GM12878 (cell line): ENCODE results near the gene JRKL. TPM values are rescaled to one million over a fixed set of nuclear protein-coding genes. Genes with fewer than 3 reads are reported as not detected.

Experiments used
- ATAC-seq: fragments of 200-7000 bp; cut with Tn5 transposase; 3 replicates; pipeline ENCODE4 v1.9.1; 2020; ENCODE audit warnings: mild to moderate bottlenecking, moderate library complexity
- BruUV-seq: library from RNA; stranded (reverse); fragments of 400-500 nt; replicated peaks from 2 replicates; lab custom pipeline; 2021; lab: Mats Ljungman, UMichigan
- CTCF ChIA-PET: fragments of 300-600 bp; sonication (Branson Sonifier 250); formaldehyde crosslinking; extraction: SDS; loops from one replicate; lab custom pipeline; 2021; ENCODE audit warnings: inconsistent platforms; lab: Yijun Ruan, JAX
- POLR2A ChIA-PET: fragments of 350-600 bp; formaldehyde crosslinking; extraction: SDS; loops from one replicate; lab custom pipeline; 2021; ENCODE audit warnings: inconsistent platforms; lab: Charles Lee
- RAD21 ChIA-PET: fragments of 300-600 bp; sonication (Branson Sonifier 250); formaldehyde crosslinking; loops from one replicate; lab custom pipeline; 2023; ENCODE audit warnings: antibody characterized with exemption; ENCODE audit not compliant: unreplicated experiment; lab: Charles Lee
- SMC1A ChIA-PET: fragments of 300-600 bp; sonication (Branson Sonifier 250); formaldehyde crosslinking; loops from one replicate; lab custom pipeline; 2023; ENCODE audit not compliant: unreplicated experiment, uncharacterized antibody; lab: Charles Lee
- DNase-seq: peaks from one replicate; pipeline ENCODE4 v3.0.0-alpha.2; 2011; ENCODE audit warnings: low read depth, low spot score
- FAIRE-seq: peaks from 3 replicates; lab custom pipeline; 2011; peaks lifted over from hg19 to GRCh38; lab: Jason Lieb, UNC
- H2AFZ ChIP-seq: 2 replicates; pipeline ENCODE4 v1.6.0; 2011; ENCODE audit warnings: low read depth, low read length, control low read depth; ENCODE audit not compliant: control insufficient read depth
- H3K27ac ChIP-seq: 2 replicates; pipeline ENCODE4 v1.5.1; 2011; ENCODE audit warnings: control low read depth; ENCODE audit not compliant: control insufficient read depth, insufficient read depth
- H3K27me3 ChIP-seq, 2 experiments: replicated peaks in 1 of 2; 2 replicates each; pipeline versions ENCODE4 v1.6.0 to v1.6.1; 2011; ENCODE audit warnings: low read length in 1 of 2; ENCODE audit not compliant: control insufficient read depth in 2 of 2, insufficient read depth in 2 of 2
- H3K36me3 ChIP-seq, 2 experiments: 2 replicates each; pipeline ENCODE4 v1.5.1; 2011; ENCODE audit warnings: low read length in 1 of 2; ENCODE audit not compliant: control insufficient read depth in 2 of 2, insufficient read depth in 2 of 2
- H3K4me1 ChIP-seq: 2 replicates; pipeline ENCODE4 v1.6.1; 2011; ENCODE audit warnings: mild to moderate bottlenecking, low read length, moderate library complexity, mixed read lengths; ENCODE audit not compliant: control insufficient read depth, insufficient read depth
- H3K4me2 ChIP-seq: 2 replicates; pipeline ENCODE4 v1.6.0; 2011; ENCODE audit warnings: control low read depth; ENCODE audit not compliant: control insufficient read depth, insufficient read depth
- H3K4me3 ChIP-seq: fragments of 200-600 bp; sonication (generic); 2 replicates; pipeline ENCODE4 v1.5.1; 2016
- H3K79me2 ChIP-seq: 2 replicates; pipeline ENCODE4 v1.6.0; 2011; ENCODE audit warnings: low read length; ENCODE audit not compliant: control insufficient read depth, insufficient read depth
- H3K9ac ChIP-seq: 2 replicates; pipeline ENCODE4 v1.8.0; 2011; ENCODE audit warnings: low read length, control low read depth, mixed read lengths; ENCODE audit not compliant: control insufficient read depth, insufficient read depth
- H3K9me3 ChIP-seq: replicated peaks from 3 replicates; pipeline ENCODE4 v1.5.1; 2011; ENCODE audit warnings: mild to moderate bottlenecking, low read length; ENCODE audit not compliant: control insufficient read depth, insufficient read depth
- H4K20me1 ChIP-seq: 2 replicates; pipeline ENCODE4 v1.6.0; 2011; ENCODE audit not compliant: control insufficient read depth, insufficient read depth
- BCL11A ChIP-seq: IDR thresholded peaks from 2 replicates; pipeline ENCODE4 v1.6.1; 2011; ENCODE audit warnings: low read depth, low read length
- CBX3 ChIP-seq: fragments of 200-600 bp; sonication (generic); IDR thresholded peaks from 2 replicates; pipeline ENCODE4 v1.6.1; 2016; ENCODE audit warnings: low read depth, borderline replicate concordance
- CHD1 ChIP-seq: IDR thresholded peaks from 2 replicates; pipeline ENCODE4 v1.6.1; 2012; ENCODE audit warnings: low read depth, low read length, improper control_type of control experiment
- ETV6 ChIP-seq, 2 experiments: fragments of 450-650 bp in 1 of 2; IDR thresholded peaks in 1 of 2; conservative IDR thresholded peaks in 1 of 2; 2 replicates each; pipeline ENCODE4 v1.6.1; 2014; ENCODE audit warnings: antibody characterized with exemption in 1 of 2, borderline replicate concordance in 1 of 2, low read depth in 1 of 2, mild to moderate bottlenecking in 1 of 2, moderate library complexity in 1 of 2
- EZH2 ChIP-seq: IDR thresholded peaks from 2 replicates; pipeline ENCODE4 v1.6.1; 2012; ENCODE audit warnings: low read depth, mild to moderate bottlenecking, control low read depth, inconsistent platforms, low read length, borderline replicate concordance; ENCODE audit not compliant: control insufficient read depth
- IKZF1 ChIP-seq: fragments of 450-650 bp; conservative IDR thresholded peaks from 2 replicates; pipeline ENCODE4 v1.6.1; 2017; ENCODE audit warnings: antibody characterized with exemption, mild to moderate bottlenecking
- IKZF2 ChIP-seq, 2 experiments: fragments of 450-650 bp; IDR thresholded peaks; 2 replicates each; pipeline ENCODE4 v1.6.1; 2017; ENCODE audit warnings: mild to moderate bottlenecking in 2 of 2, moderate library complexity in 2 of 2
- MYB ChIP-seq: fragments of 150-350 bp; IDR thresholded peaks from 2 replicates; pipeline ENCODE4 v1.6.1; 2014; ENCODE audit warnings: mild to moderate bottlenecking, low read depth, low read length, borderline replicate concordance
- PRDM15 ChIP-seq: fragments of 450-650 bp; formaldehyde crosslinking; IDR thresholded peaks from 2 replicates; pipeline ENCODE4 v1.4.0; 2020; ENCODE audit warnings: mild to moderate bottlenecking, moderate library complexity
- RAD21 ChIP-seq: IDR thresholded peaks from 2 replicates; pipeline ENCODE4 v1.6.1; 2011; ENCODE audit warnings: mild to moderate bottlenecking, low read depth, low read length, moderate library complexity; ENCODE audit not compliant: insufficient read depth
- RAD51 ChIP-seq: fragments of 450-650 bp; IDR thresholded peaks from 2 replicates; pipeline ENCODE4 v1.6.1; 2016; ENCODE audit warnings: moderate library complexity, mild to moderate bottlenecking, inconsistent platforms
- SUPT20H ChIP-seq: IDR thresholded peaks from 2 replicates; pipeline ENCODE4 v1.6.1; 2011; ENCODE audit warnings: low read depth, mild to moderate bottlenecking, low read length, moderate library complexity, borderline replicate concordance; ENCODE audit not compliant: control insufficient read depth
- YY1 ChIP-seq: IDR thresholded peaks from 2 replicates; pipeline ENCODE4 v1.6.1; 2011; ENCODE audit warnings: low read depth, mild to moderate bottlenecking, low read length
- WGBS: methylation state at CpG from one replicate; pipeline ENCODE4 v1.1.6; 2016; ENCODE audit warnings: low lambda C conversion rate; ENCODE audit not compliant: insufficient replicate concordance, insufficient coverage; ENCODE audit errors: missing lambda C conversion rate; 5-methylcytosine and 5-hydroxymethylcytosine counted together
- in situ Hi-C: fragments of 300-500 bp; cut with MboI; formaldehyde crosslinking; loops from 9 replicates; pipeline ENCODE4 v1.14.3; 2018; ENCODE audit warnings: mixed read lengths
- intact Hi-C: fragments of 100-400 bp; cut with micrococcal nuclease; formaldehyde crosslinking; loops from one replicate; pipeline ENCODE4 v1.14.2; 2022; ENCODE audit not compliant: unreplicated experiment
- polyA plus RNA-seq, 11 experiments: library from polyadenylated mRNA; depleted of rRNA in 4 of 11; unstranded in 6 of 11; stranded (reverse) in 5 of 11; fragments of >200 nt; fragmentation: Nextera tagmentation in 4 of 11; fragmentation: Illumina TruSeq in 1 of 11; extraction: Ambion mirVana in 4 of 11; extraction: Trizol in 1 of 11; gene quantifications; 1 replicate in 1 of 11; 2 replicates in 10 of 11; pipeline versions ENCODE4 v1.2.1 to v1.2.3, GENCODE V29; 2011 to 2016; ENCODE audit warnings: inconsistent platforms in 2 of 11, missing spikeins in 2 of 11, low read depth in 1 of 11
- total RNA-seq, 4 experiments: library from RNA; depleted of rRNA in 3 of 4; stranded (reverse); fragments of >200 nt in 3 of 4; fragmentation: Illumina TruSeq in 1 of 4; extraction: Trizol in 1 of 4; gene quantifications; 2 replicates each; pipeline versions ENCODE4 v1.2.1 to v1.2.3, GENCODE V29; 2013 to 2021
- TF ChIP-seq, protein P1 (sequence below): fragments of 450-650 bp; IDR thresholded peaks from 2 replicates; pipeline ENCODE4 v1.6.1; 2017; ENCODE audit warnings: mild to moderate bottlenecking, moderate library complexity
- TF ChIP-seq, protein P2 (sequence below): IDR thresholded peaks from 2 replicates; pipeline ENCODE4 v1.6.1; 2012; ENCODE audit warnings: low read length, inconsistent platforms

Gene JRKL
- total and polyA plus RNA-seq, 10 of the 15 experiments (the other 5 are each of a cell fraction or from before 2014, with no cell fraction given): 3.8 to 12.4 (median 8.5) TPM

DNA sequence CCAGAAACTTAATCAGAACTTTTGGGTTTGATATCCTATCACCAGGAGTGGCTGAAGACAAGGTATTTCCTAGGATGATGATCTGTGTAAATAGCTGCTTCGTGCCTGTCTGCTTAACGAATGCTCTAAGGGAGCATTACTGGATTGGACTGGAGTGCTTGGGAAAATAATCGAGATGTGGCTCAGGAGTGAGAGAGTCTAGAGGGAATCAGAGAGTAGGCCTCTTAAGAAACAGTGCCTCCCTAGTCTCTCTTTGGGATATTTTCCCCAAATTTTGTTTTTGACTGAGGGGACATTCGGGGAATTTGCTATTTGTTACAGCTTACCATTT, 49.3 kb upstream of the JRKL start:
- ATAC-seq (no peak), FAIRE-seq (no peak), DNase-seq (no peak)
- in situ Hi-C loops: loop anchor here (5.0 kb wide), 1 partner anchor 283 kb away; no protein-coding TSS in a partner anchor
- 75% methylated on average over 4 of the region's 4 CpGs for WGBS
- Histone ChIP-seq H3K9ac (peak overlapping the region; percentile 66), H3K4me2 (peak overlapping the region; percentile 85), H4K20me1 (no peaks in the 10 kb centered on the region), H3K79me2 (peaks cover 75% of the 10 kb centered on the region), H3K27ac (peak overlapping the region; percentile 80), H3K4me3 (peak overlapping the region; percentile 100), H3K4me1 (peaks cover 12% of the 10 kb centered on the region), H2AFZ (no peak overlapping the region), H3K36me3 (no peaks in the 10 kb centered on the region), H3K27me3 (no peaks in the 10 kb centered on the region), H3K9me3 (no peaks in the 10 kb centered on the region; the same call in 1 of the 3 replicates)
- BruUV-seq: TSS peak; percentile 34
- ChIA-PET RAD21 (interaction anchor here (0.9 to 11.4 kb wide), 30 partner anchors 30 to 551 kb away, joined by 3 to 213 read pairs (median 9); partner anchors contain the start of genes CCDC82, FAM76B and JRKL), CTCF (interaction anchor here (0.8 to 11.4 kb wide), 25 partner anchors 9 to 505 kb away, joined by 3 to 256 read pairs (median 17); partner anchors contain the start of genes CCDC82 and JRKL), POLR2A (interaction anchor here (1.1 to 5.7 kb wide), 8 partner anchors 45 to 285 kb away, joined by 3 to 43 read pairs (median 6); partner anchors contain the start of genes CCDC82 and JRKL), SMC1A (interaction anchor here (0.8 to 11.9 kb wide), 33 partner anchors 8 to 507 kb away, joined by 3 to 189 read pairs (median 8); partner anchors contain the start of genes CCDC82 and JRKL)
- intact Hi-C loops: loop anchor here (2.0 to 5.0 kb wide), 5 partner anchors 83 to 418 kb away; partner anchors contain the start of gene MTMR2
- TF ChIP-seq, protein P1, sequence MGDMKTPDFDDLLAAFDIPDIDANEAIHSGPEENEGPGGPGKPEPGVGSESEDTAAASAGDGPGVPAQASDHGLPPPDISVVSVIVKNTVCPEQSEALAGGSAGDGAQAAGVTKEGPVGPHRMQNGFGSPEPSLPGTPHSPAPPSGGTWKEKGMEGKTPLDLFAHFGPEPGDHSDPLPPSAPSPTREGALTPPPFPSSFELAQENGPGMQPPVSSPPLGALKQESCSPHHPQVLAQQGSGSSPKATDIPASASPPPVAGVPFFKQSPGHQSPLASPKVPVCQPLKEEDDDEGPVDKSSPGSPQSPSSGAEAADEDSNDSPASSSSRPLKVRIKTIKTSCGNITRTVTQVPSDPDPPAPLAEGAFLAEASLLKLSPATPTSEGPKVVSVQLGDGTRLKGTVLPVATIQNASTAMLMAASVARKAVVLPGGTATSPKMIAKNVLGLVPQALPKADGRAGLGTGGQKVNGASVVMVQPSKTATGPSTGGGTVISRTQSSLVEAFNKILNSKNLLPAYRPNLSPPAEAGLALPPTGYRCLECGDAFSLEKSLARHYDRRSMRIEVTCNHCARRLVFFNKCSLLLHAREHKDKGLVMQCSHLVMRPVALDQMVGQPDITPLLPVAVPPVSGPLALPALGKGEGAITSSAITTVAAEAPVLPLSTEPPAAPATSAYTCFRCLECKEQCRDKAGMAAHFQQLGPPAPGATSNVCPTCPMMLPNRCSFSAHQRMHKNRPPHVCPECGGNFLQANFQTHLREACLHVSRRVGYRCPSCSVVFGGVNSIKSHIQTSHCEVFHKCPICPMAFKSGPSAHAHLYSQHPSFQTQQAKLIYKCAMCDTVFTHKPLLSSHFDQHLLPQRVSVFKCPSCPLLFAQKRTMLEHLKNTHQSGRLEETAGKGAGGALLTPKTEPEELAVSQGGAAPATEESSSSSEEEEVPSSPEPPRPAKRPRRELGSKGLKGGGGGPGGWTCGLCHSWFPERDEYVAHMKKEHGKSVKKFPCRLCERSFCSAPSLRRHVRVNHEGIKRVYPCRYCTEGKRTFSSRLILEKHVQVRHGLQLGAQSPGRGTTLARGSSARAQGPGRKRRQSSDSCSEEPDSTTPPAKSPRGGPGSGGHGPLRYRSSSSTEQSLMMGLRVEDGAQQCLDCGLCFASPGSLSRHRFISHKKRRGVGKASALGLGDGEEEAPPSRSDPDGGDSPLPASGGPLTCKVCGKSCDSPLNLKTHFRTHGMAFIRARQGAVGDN: no peak
- TF ChIP-seq BCL11A: no peak
- TF ChIP-seq SUPT20H: no peak
- no peak for TF ChIP-seq YY1
- no peak for TF ChIP-seq MYB
- TF ChIP-seq PRDM15 (CRISPR knock-in tag): no peak
- no peak for TF ChIP-seq CBX3
- TF ChIP-seq IKZF1: no peak
- TF ChIP-seq CHD1: no peak
- no peak for TF ChIP-seq EZH2
- no peak for TF ChIP-seq IKZF2 (IDR thresholded peaks at IDR 0.05)
- TF ChIP-seq ETV6 (conservative IDR thresholded peaks at IDR 0.05 in 1 of 2, IDR thresholded peaks at IDR 0.05 in 1 of 2; ENCODE audit: borderline replicate concordance in 1 of 2, low read depth in 1 of 2): no peak
- TF ChIP-seq RAD51: no peak
- TF ChIP-seq, protein P2, sequence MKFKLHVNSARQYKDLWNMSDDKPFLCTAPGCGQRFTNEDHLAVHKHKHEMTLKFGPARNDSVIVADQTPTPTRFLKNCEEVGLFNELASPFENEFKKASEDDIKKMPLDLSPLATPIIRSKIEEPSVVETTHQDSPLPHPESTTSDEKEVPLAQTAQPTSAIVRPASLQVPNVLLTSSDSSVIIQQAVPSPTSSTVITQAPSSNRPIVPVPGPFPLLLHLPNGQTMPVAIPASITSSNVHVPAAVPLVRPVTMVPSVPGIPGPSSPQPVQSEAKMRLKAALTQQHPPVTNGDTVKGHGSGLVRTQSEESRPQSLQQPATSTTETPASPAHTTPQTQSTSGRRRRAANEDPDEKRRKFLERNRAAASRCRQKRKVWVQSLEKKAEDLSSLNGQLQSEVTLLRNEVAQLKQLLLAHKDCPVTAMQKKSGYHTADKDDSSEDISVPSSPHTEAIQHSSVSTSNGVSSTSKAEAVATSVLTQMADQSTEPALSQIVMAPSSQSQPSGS: no peak
- TF ChIP-seq RAD21: no peak
